ENCODE results near the gene RAB9A.

DNA sequence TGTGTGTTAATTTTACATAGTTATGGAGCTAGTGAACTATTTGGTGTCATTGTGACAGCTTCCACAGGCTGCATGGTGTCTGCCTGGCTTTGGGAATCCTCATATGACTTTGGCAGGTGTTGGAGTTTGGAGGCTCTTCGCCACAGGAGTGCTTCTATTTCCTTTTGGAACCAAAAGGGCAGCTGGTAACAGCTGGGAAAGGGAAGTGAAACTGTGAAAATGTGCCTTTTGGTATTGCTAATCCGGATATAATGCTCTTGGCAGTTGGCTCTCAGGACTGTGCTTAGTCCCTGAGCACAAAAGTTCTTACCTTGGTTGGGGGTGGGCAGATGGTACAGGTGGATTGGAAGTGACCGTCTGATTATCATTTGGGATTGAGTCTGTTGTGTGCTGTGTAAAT is 63.7 kb downstream of the RAB9A start:
- TF ChIP-seq, protein P1, sequence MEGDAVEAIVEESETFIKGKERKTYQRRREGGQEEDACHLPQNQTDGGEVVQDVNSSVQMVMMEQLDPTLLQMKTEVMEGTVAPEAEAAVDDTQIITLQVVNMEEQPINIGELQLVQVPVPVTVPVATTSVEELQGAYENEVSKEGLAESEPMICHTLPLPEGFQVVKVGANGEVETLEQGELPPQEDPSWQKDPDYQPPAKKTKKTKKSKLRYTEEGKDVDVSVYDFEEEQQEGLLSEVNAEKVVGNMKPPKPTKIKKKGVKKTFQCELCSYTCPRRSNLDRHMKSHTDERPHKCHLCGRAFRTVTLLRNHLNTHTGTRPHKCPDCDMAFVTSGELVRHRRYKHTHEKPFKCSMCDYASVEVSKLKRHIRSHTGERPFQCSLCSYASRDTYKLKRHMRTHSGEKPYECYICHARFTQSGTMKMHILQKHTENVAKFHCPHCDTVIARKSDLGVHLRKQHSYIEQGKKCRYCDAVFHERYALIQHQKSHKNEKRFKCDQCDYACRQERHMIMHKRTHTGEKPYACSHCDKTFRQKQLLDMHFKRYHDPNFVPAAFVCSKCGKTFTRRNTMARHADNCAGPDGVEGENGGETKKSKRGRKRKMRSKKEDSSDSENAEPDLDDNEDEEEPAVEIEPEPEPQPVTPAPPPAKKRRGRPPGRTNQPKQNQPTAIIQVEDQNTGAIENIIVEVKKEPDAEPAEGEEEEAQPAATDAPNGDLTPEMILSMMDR (conservative IDR thresholded peaks at IDR 0.05; ENCODE audit: low read length) = no peak
- no peak for TF ChIP-seq EZH2phosphoT487 (IDR thresholded peaks at IDR 0.05; ENCODE audit: borderline replicate concordance, low read depth, low read length)

All from OCI-LY7 (cell line).